Natural killer cell treated with Interleukin-12 subunit alpha and Interleukin-12 subunit beta and Interleukin-15 and Interleukin-18, amount 100 ng/mL, for 72 hours (primary cell): ENCODE data around the gene HSD11B2. TPM values are rescaled to one million over a fixed set of nuclear protein-coding genes. Genes with fewer than 3 reads are reported as not detected.

Experiments
- ATAC-seq, 2 donors: fragments of 150-1000 bp; cut with Tn5 transposase in 1 of 2; sonication (Bioruptor Pico), chemical (Tn5 transposase) in 1 of 2; 2 replicates each; pipeline ENCODE4 v1.10.0; 2021
- DNase-seq: peaks from one replicate; pipeline ENCODE4 v3.0.0; 2022; ENCODE audit warnings: low spot score
- H3K27ac Mint-ChIP-seq, 2 donors: 1 replicate in 1 of 2; 2 replicates in 1 of 2; pipeline ENCODE4 v1.8.0; 2022; ENCODE audit warnings: mixed read lengths in 2 of 2, mild to moderate bottlenecking in 1 of 2, moderate library complexity in 1 of 2
- H3K27me3 Mint-ChIP-seq, 2 donors: 1 replicate in 1 of 2; 2 replicates in 1 of 2; pipeline ENCODE4 v1.8.0; 2022; ENCODE audit warnings: mixed read lengths in 2 of 2
- H3K36me3 Mint-ChIP-seq: one replicate; pipeline ENCODE4 v1.8.0; 2022; ENCODE audit warnings: mixed read lengths
- H3K4me1 Mint-ChIP-seq, 2 donors: 1 replicate in 1 of 2; 2 replicates in 1 of 2; pipeline ENCODE4 v1.8.0; 2022; ENCODE audit warnings: low read depth in 2 of 2, mixed read lengths in 2 of 2, mild to moderate bottlenecking in 1 of 2
- H3K4me3 Mint-ChIP-seq: one replicate; pipeline ENCODE4 v1.8.0; 2022; ENCODE audit warnings: mixed read lengths
- H3K9me3 Mint-ChIP-seq: 2 replicates; pipeline ENCODE4 v1.8.0; 2022; ENCODE audit warnings: mixed read lengths
- total RNA-seq, 2 donors: library from RNA; stranded (reverse); gene quantifications; one replicate each; pipeline ENCODE4 v1.2.3, GENCODE V29; 2022

The HSD11B2 gene
- total RNA-seq, 2 donors from 2014 or later: not detected

GRCh38 chr16:67399749-67400704 lies 30.9 kb upstream of the HSD11B2 start:
- Mint-ChIP-seq H3K9me3 (no peaks in the 10 kb centered on the region), H3K27me3 (peaks cover 6 to 10% of the 10 kb centered on the region in 2 donors), H3K4me1 (no peaks in the 10 kb centered on the region), H3K36me3 (no peaks in the 10 kb centered on the region), H3K27ac (no peak overlapping the region), H3K4me3 (no peak overlapping the region)
- no peak for DNase-seq
- no peak for ATAC-seq

- peaks cover 6 to 10% of the 10 kb centered on the region in 2 donors for H3K27me3 Mint-ChIP-seq
- ATAC-seq (no peak), DNase-seq (no peak)
- H3K36me3 Mint-ChIP-seq: no peaks in the 10 kb centered on the region
- no peaks in the 10 kb centered on the region for H3K9me3 Mint-ChIP-seq
- no peaks in the 10 kb centered on the region for H3K4me1 Mint-ChIP-seq
- H3K27ac Mint-ChIP-seq: no peak overlapping the region
- H3K4me3 Mint-ChIP-seq: no peak overlapping the region
These were observed 30.0 kb upstream of the HSD11B2 start for GRCh38 chr16:67400901-67401300.

- ATAC-seq (no peak), DNase-seq (no peak)
- H3K27ac Mint-ChIP-seq: no peak overlapping the region
- H3K36me3 Mint-ChIP-seq: no peaks in the 10 kb centered on the region
- no peaks in the 10 kb centered on the region for H3K9me3 Mint-ChIP-seq
- H3K4me1 Mint-ChIP-seq: no peaks in the 10 kb centered on the region
- peaks cover 6 to 10% of the 10 kb centered on the region in 2 donors for H3K27me3 Mint-ChIP-seq
- H3K4me3 Mint-ChIP-seq: no peak overlapping the region
These were observed 26.9 kb upstream of the HSD11B2 start for GRCh38 chr16:67403976-67404555.

- no peak overlapping the region for H3K27ac Mint-ChIP-seq
- ATAC-seq: no peak
- peaks cover 6 to 10% of the 10 kb centered on the region in 2 donors for H3K27me3 Mint-ChIP-seq
- no peaks in the 10 kb centered on the region for H3K36me3 Mint-ChIP-seq
- H3K4me3 Mint-ChIP-seq: no peak overlapping the region
- DNase-seq: no peak
- H3K4me1 Mint-ChIP-seq: no peaks in the 10 kb centered on the region
- no peaks in the 10 kb centered on the region for H3K9me3 Mint-ChIP-seq
These were observed 26.1 kb upstream of the HSD11B2 start for GRCh38 chr16:67404740-67405226.

GRCh38 chr16:67405336-67405735 lies 25.6 kb upstream of the HSD11B2 start:
- ATAC-seq (no peak), DNase-seq (no peak)
- Mint-ChIP-seq H3K4me3 (no peak overlapping the region), H3K9me3 (no peaks in the 10 kb centered on the region), H3K27ac (no peak overlapping the region), H3K36me3 (no peaks in the 10 kb centered on the region), H3K4me1 (no peaks in the 10 kb centered on the region), H3K27me3 (peaks cover 6 to 10% of the 10 kb centered on the region in 2 donors)

GRCh38 chr16:67406111-67406971 lies 24.6 kb upstream of the HSD11B2 start:
- H3K9me3 Mint-ChIP-seq: no peaks in the 10 kb centered on the region
- DNase-seq: no peak
- no peak overlapping the region for H3K4me3 Mint-ChIP-seq
- no peak for ATAC-seq
- no peaks in the 10 kb centered on the region for H3K36me3 Mint-ChIP-seq
- peaks cover 7 to 10% of the 10 kb centered on the region in 2 donors for H3K27me3 Mint-ChIP-seq
- no peaks in the 10 kb centered on the region for H3K4me1 Mint-ChIP-seq
- H3K27ac Mint-ChIP-seq: no peak overlapping the region

GRCh38 chr16:67407176-67407787 lies 23.6 kb upstream of the HSD11B2 start:
- Mint-ChIP-seq H3K4me3 (no peak overlapping the region), H3K4me1 (no peaks in the 10 kb centered on the region), H3K27ac (no peak overlapping the region), H3K36me3 (no peaks in the 10 kb centered on the region), H3K27me3 (peaks cover under 1 to 6% of the 10 kb centered on the region in 2 donors), H3K9me3 (no peaks in the 10 kb centered on the region)
- no peak for DNase-seq
- no peak for ATAC-seq

- H3K4me1 Mint-ChIP-seq: no peaks in the 10 kb centered on the region
- ATAC-seq (no peak), DNase-seq (no peak)
- no peak overlapping the region for H3K27ac Mint-ChIP-seq
- H3K9me3 Mint-ChIP-seq: no peaks in the 10 kb centered on the region
- H3K36me3 Mint-ChIP-seq: no peaks in the 10 kb centered on the region
- H3K27me3 Mint-ChIP-seq: peaks cover 0 to 5% of the 10 kb centered on the region in 2 donors
- H3K4me3 Mint-ChIP-seq: no peak overlapping the region
These were observed 23.0 kb upstream of the HSD11B2 start for GRCh38 chr16:67407788-67408452.

GRCh38 chr16:67409631-67410030 lies 21.3 kb upstream of the HSD11B2 start:
- no peak for ATAC-seq
- DNase-seq: no peak
- H3K36me3 Mint-ChIP-seq: no peaks in the 10 kb centered on the region
- peaks cover 0 to 6% of the 10 kb centered on the region in 2 donors for H3K27me3 Mint-ChIP-seq
- H3K9me3 Mint-ChIP-seq: no peaks in the 10 kb centered on the region
- no peak overlapping the region for H3K27ac Mint-ChIP-seq
- no peak overlapping the region for H3K4me3 Mint-ChIP-seq
- H3K4me1 Mint-ChIP-seq: no peaks in the 10 kb centered on the region

GRCh38 chr16:67411339-67411738 lies 19.6 kb upstream of the HSD11B2 start:
- Mint-ChIP-seq H3K4me1 (peaks cover 3 to 6% of the 10 kb centered on the region in 2 donors), H3K27ac (no peak overlapping the region), H3K27me3 (peaks cover 0 to 8% of the 10 kb centered on the region in 2 donors), H3K4me3 (no peak overlapping the region), H3K9me3 (no peaks in the 10 kb centered on the region), H3K36me3 (no peaks in the 10 kb centered on the region)
- DNase-seq (no peak), ATAC-seq (no peak)

GRCh38 chr16:67412294-67412693 lies 18.6 kb upstream of the HSD11B2 start:
- DNase-seq (no peak), ATAC-seq (no peak)
- Mint-ChIP-seq H3K9me3 (no peaks in the 10 kb centered on the region), H3K4me1 (peaks cover 8 to 11% of the 10 kb centered on the region in 2 donors), H3K27ac (no peak overlapping the region), H3K36me3 (no peaks in the 10 kb centered on the region), H3K27me3 (peaks cover 0 to 12% of the 10 kb centered on the region in 2 donors), H3K4me3 (no peak overlapping the region)

- Mint-ChIP-seq H3K36me3 (no peaks in the 10 kb centered on the region), H3K9me3 (no peaks in the 10 kb centered on the region), H3K27ac (no peak overlapping the region), H3K27me3 (peaks cover 2 to 17% of the 10 kb centered on the region in 2 donors), H3K4me1 (peaks cover 10 to 11% of the 10 kb centered on the region in 2 donors), H3K4me3 (no peak overlapping the region)
- DNase-seq (no peak), ATAC-seq (no peak)
These were observed 16.7 kb upstream of the HSD11B2 start for GRCh38 chr16:67413978-67414911.
